ENCODE data around the gene PLXNA2. TPM values are rescaled to one million over a fixed set of nuclear protein-coding genes. Genes with fewer than 3 reads are reported as not detected.

PLXNA2 gene
- total and polyA plus RNA-seq, 2 donors (not counting 1 experiment from before 2014, with no cell fraction given): 0.31 to 1.2 TPM

- ChIA-PET POLR2A (no interaction called here), CTCF (interaction anchor here (0.7 kb wide), 1 partner anchor 326 kb away, joined by 3 read pairs; no protein-coding TSS in a partner anchor)
- Histone ChIP-seq H2AFZ (ENCODE audit: insufficient read depth, low read depth, low read length, poor library complexity, severe bottlenecking) (no peak overlapping the region), H3K36me3 (replicated peaks in 1 of 2; ENCODE audit: control extremely low read depth in 1 of 2, control insufficient read depth in 1 of 2, extremely low read depth in 1 of 2, insufficient read depth in 2 of 2, low read length in 1 of 2) (no peaks in the 10 kb centered on the region), H3K79me2 (ENCODE audit: control insufficient read depth, insufficient read depth, low read length) (no peaks in the 10 kb centered on the region), H3K9me3 (ENCODE audit: control extremely low read depth in 1 of 3, control insufficient read depth in 2 of 3, insufficient read depth in 1 of 3, low read length in 2 of 3) (no peaks in the 10 kb centered on the region), H3K9ac (ENCODE audit: low read length) (no peak overlapping the region), H3K4me1 (ENCODE audit: control insufficient read depth in 2 of 2, insufficient read depth in 2 of 2, low read length in 2 of 2) (no peaks in the 10 kb centered on the region), H3K4me3 (ENCODE audit: control extremely low read depth in 1 of 5, extremely low read depth in 1 of 5, insufficient read depth in 1 of 5, low read depth in 2 of 5, low read length in 4 of 5) (no peak overlapping the region), H3K27me3 (replicated peaks in 1 of 4; ENCODE audit: control extremely low read depth in 1 of 4, control insufficient read depth in 3 of 4, insufficient read depth in 4 of 4, low read length in 3 of 4) (peaks cover 0 to 7% (median 1%) of the 10 kb centered on the region in 4 experiments), H3K27ac (ENCODE audit: low read length in 2 of 2) (no peak overlapping the region), H4K20me1 (ENCODE audit: control insufficient read depth, insufficient read depth, low read length, poor library complexity, severe bottlenecking) (no peaks in the 10 kb centered on the region), H3K4me2 (replicated peaks; ENCODE audit: low read depth, low read length, poor library complexity, severe bottlenecking) (no peak overlapping the region)
- Mint-ChIP-seq H3K9me3 (ENCODE audit: insufficient read depth) (no peaks in the 10 kb centered on the region), H3K27ac (no peak overlapping the region), H3K4me3 (no peak overlapping the region), H3K27me3 (peaks cover 44% of the 10 kb centered on the region), H3K4me1 (no peaks in the 10 kb centered on the region)
- ATAC-seq (ENCODE audit: low read depth): no peak
- TF ChIP-seq CTCF (IDR thresholded peaks at IDR 0.05) (no peak), EZH2 (IDR thresholded peaks at IDR 0.05; ENCODE audit: borderline replicate concordance, insufficient read depth, low read depth, low read length, poor library complexity, severe bottlenecking) (no peak)
- DNase-seq: no peak
- WGBS (ENCODE audit: insufficient coverage): 79% methylated on average over 9 of the region's 22 CpGs
- intact Hi-C loops (cut with micrococcal nuclease): no loop called here
Observed at GRCh38 chr1:208251911-208252835, 8.0 kb upstream of the PLXNA2 start.

GRCh38 chr1:208251015-208251414, 6.8 kb upstream of the PLXNA2 start:
- no peak overlapping the region for H3K4me3 Mint-ChIP-seq
- ChIA-PET POLR2A (no interaction called here), CTCF (no interaction called here)
- H3K9ac ChIP-seq (ENCODE audit: low read length): no peak overlapping the region
- peaks cover 36% of the 10 kb centered on the region for H3K27me3 Mint-ChIP-seq
- H3K27me3 ChIP-seq (replicated peaks in 1 of 4; ENCODE audit: control extremely low read depth in 1 of 4, control insufficient read depth in 3 of 4, insufficient read depth in 4 of 4, low read length in 3 of 4): peaks cover 0 to 7% (median 1%) of the 10 kb centered on the region in 4 experiments
- no peak overlapping the region for H3K4me2 ChIP-seq (replicated peaks; ENCODE audit: low read depth, low read length, poor library complexity, severe bottlenecking)
- no peak overlapping the region for H2AFZ ChIP-seq (ENCODE audit: insufficient read depth, low read depth, low read length, poor library complexity, severe bottlenecking)
- intact Hi-C loops (cut with micrococcal nuclease): no loop called here
- no peaks in the 10 kb centered on the region for H3K9me3 ChIP-seq (ENCODE audit: control extremely low read depth in 1 of 3, control insufficient read depth in 2 of 3, insufficient read depth in 1 of 3, low read length in 2 of 3)
- WGBS (ENCODE audit: insufficient coverage): 37% methylated on average over 3 of the region's 5 CpGs
- H3K9me3 Mint-ChIP-seq (ENCODE audit: insufficient read depth): no peaks in the 10 kb centered on the region
- no peaks in the 10 kb centered on the region for H4K20me1 ChIP-seq (ENCODE audit: control insufficient read depth, insufficient read depth, low read length, poor library complexity, severe bottlenecking)
- ATAC-seq (ENCODE audit: low read depth) (no peak), DNase-seq (no peak)
- no peaks in the 10 kb centered on the region for H3K4me1 ChIP-seq (ENCODE audit: control insufficient read depth in 2 of 2, insufficient read depth in 2 of 2, low read length in 2 of 2)
- no peak overlapping the region for H3K27ac Mint-ChIP-seq
- no peak for TF ChIP-seq EZH2 (IDR thresholded peaks at IDR 0.05; ENCODE audit: borderline replicate concordance, insufficient read depth, low read depth, low read length, poor library complexity, severe bottlenecking)
- TF ChIP-seq CTCF (IDR thresholded peaks at IDR 0.05): no peak
- no peaks in the 10 kb centered on the region for H3K4me1 Mint-ChIP-seq
- H3K36me3 ChIP-seq (replicated peaks in 1 of 2; ENCODE audit: control extremely low read depth in 1 of 2, control insufficient read depth in 1 of 2, extremely low read depth in 1 of 2, insufficient read depth in 2 of 2, low read length in 1 of 2): no peaks in the 10 kb centered on the region
- H3K79me2 ChIP-seq (ENCODE audit: control insufficient read depth, insufficient read depth, low read length): no peaks in the 10 kb centered on the region
- no peak overlapping the region for H3K4me3 ChIP-seq (ENCODE audit: control extremely low read depth in 1 of 5, extremely low read depth in 1 of 5, insufficient read depth in 1 of 5, low read depth in 2 of 5, low read length in 4 of 5)
- no peak overlapping the region for H3K27ac ChIP-seq (ENCODE audit: low read length in 2 of 2)
